Stimulated activated CD8-positive, alpha-beta memory T cell treated with anti-CD3 and anti-CD28 coated beads, Interleukin-15, amount 100 ng/mL, for 24 hours (primary cell): Measurements from ENCODE around the gene ARID2.

ENCODE experiments used
- DNase-seq: peaks from one replicate; pipeline ENCODE4 v3.0.0-alpha.2; 2020; ENCODE audit warnings: low read depth

Gene ARID2

GRCh38 chr12:45729233-45730083, at the start of gene ARID2:
Gene ARID2, plus strand, starts transcription at chr12:45729706. Its CDS starts 131 bp downstream, at chr12:45729837.
- DNase-seq, result peak; percentile 38

- DNase-seq, result no peak
Measured at GRCh38 chr12:45680362-45680761, 49.1 kb upstream of the ARID2 start.

- DNase-seq, result no peak
Measured at GRCh38 chr12:45681465-45681864, 48.0 kb upstream of the ARID2 start.

GRCh38 chr12:45685680-45686079, 43.8 kb upstream of the ARID2 start:
- DNase-seq, result no peak

GRCh38 chr12:45687081-45688015, 42.2 kb upstream of the ARID2 start:
- no peak for DNase-seq

GRCh38 chr12:45688183-45688582, 41.3 kb upstream of the ARID2 start:
- DNase-seq, result no peak

GRCh38 chr12:45695035-45695434, 34.5 kb upstream of the ARID2 start:
- DNase-seq, result no peak

GRCh38 chr12:45695606-45696005, 33.9 kb upstream of the ARID2 start:
- no peak for DNase-seq

- DNase-seq, result no peak
Measured at GRCh38 chr12:45696049-45696448, 33.5 kb upstream of the ARID2 start.

GRCh38 chr12:45697371-45697770, 32.1 kb upstream of the ARID2 start:
- DNase-seq, result no peak

- no peak for DNase-seq
Measured at GRCh38 chr12:45701296-45701695, 28.2 kb upstream of the ARID2 start.

GRCh38 chr12:45703942-45704341, 25.6 kb upstream of the ARID2 start:
- DNase-seq, result no peak

- DNase-seq, result no peak
Measured at GRCh38 chr12:45704968-45705367, 24.5 kb upstream of the ARID2 start.

- DNase-seq, result no peak
Measured at GRCh38 chr12:45705404-45705803, 24.1 kb upstream of the ARID2 start.

GRCh38 chr12:45707241-45707857, 22.2 kb upstream of the ARID2 start:
- no peak for DNase-seq

GRCh38 chr12:45708363-45708762, 21.1 kb upstream of the ARID2 start:
- DNase-seq, result no peak

- DNase-seq, result no peak
Measured at GRCh38 chr12:45708901-45709300, 20.6 kb upstream of the ARID2 start.

- DNase-seq, result no peak
Measured at GRCh38 chr12:45712319-45712718, 17.2 kb upstream of the ARID2 start.

- DNase-seq, result no peak
Measured at GRCh38 chr12:45713078-45713477, 16.4 kb upstream of the ARID2 start.

- DNase-seq, result no peak
Measured at GRCh38 chr12:45718306-45718705, 11.2 kb upstream of the ARID2 start.

- no peak for DNase-seq
Measured at GRCh38 chr12:45720069-45720468, 9.4 kb upstream of the ARID2 start.

- no peak for DNase-seq
Measured at GRCh38 chr12:45721369-45721768, 8.1 kb upstream of the ARID2 start.
